GM12878 (cell line): ENCODE results near the gene RSAD2.

Experiments
- CEBPB ChIP-seq, 2 experiments: fragments of 150-350 bp in 1 of 2; IDR thresholded peaks; 2 replicates each; pipeline ENCODE4 v1.6.1; 2012 to 2014; ENCODE audit warnings: low read depth in 2 of 2, low read length in 2 of 2, borderline replicate concordance in 1 of 2, inconsistent platforms in 1 of 2
- CTCF ChIP-seq, 3 experiments: IDR thresholded peaks in 2 of 3; conservative IDR thresholded peaks in 1 of 3; 2 replicates each; pipeline ENCODE4 v1.5.1; 2011; ENCODE audit warnings: low read depth in 3 of 3, low read length in 3 of 3, mild to moderate bottlenecking in 3 of 3, control low read depth in 2 of 3, moderate library complexity in 2 of 3, inconsistent platforms in 1 of 3, mixed read lengths in 1 of 3; ENCODE audit not compliant: control insufficient read depth in 2 of 3, insufficient read depth in 1 of 3; ENCODE audit errors: extremely low read depth in 1 of 3
- EP300 ChIP-seq, 2 experiments: fragments of 150-350 bp in 1 of 2; IDR thresholded peaks; 2 replicates each; pipeline ENCODE4 v1.6.1; 2011 to 2012; ENCODE audit warnings: low read depth in 2 of 2, low read length in 2 of 2, borderline replicate concordance in 1 of 2, improper control_type of control experiment in 1 of 2, inconsistent platforms in 1 of 2; ENCODE audit not compliant: control insufficient read depth in 1 of 2
- MXI1 ChIP-seq: fragments of 150-350 bp; IDR thresholded peaks from 2 replicates; pipeline ENCODE4 v1.6.1; 2011; ENCODE audit warnings: low read depth, mild to moderate bottlenecking, inconsistent platforms, low read length, improper control_type of control experiment
- MYC ChIP-seq: IDR thresholded peaks from 2 replicates; pipeline ENCODE4 v1.6.1; 2011; ENCODE audit warnings: mild to moderate bottlenecking, low read length, moderate library complexity, inconsistent platforms; ENCODE audit not compliant: insufficient read depth, insufficient replicate concordance, insufficient read length, severe bottlenecking
- PBX3 ChIP-seq: IDR thresholded peaks from 2 replicates; pipeline ENCODE4 v1.6.1; 2011; ENCODE audit warnings: mild to moderate bottlenecking, low read depth, low read length, moderate library complexity; ENCODE audit not compliant: insufficient replicate concordance
- POLR2A ChIP-seq: IDR thresholded peaks from 2 replicates; pipeline ENCODE4 v1.6.1; 2011; ENCODE audit warnings: low read depth, mild to moderate bottlenecking, low read length
- POLR2AphosphoS5 ChIP-seq: IDR thresholded peaks from 2 replicates; pipeline ENCODE4 v1.6.1; 2011; ENCODE audit warnings: mild to moderate bottlenecking, low read length, inconsistent platforms
- SMC3 ChIP-seq: IDR thresholded peaks from 2 replicates; pipeline ENCODE4 v1.6.1; 2011; ENCODE audit warnings: low read length, improper control_type of control experiment, borderline replicate concordance
- TARDBP ChIP-seq: IDR thresholded peaks from 2 replicates; pipeline ENCODE4 v1.6.1; 2016; ENCODE audit warnings: borderline replicate concordance
- USF2 ChIP-seq: IDR thresholded peaks from 2 replicates; pipeline ENCODE4 v1.6.1; 2011; ENCODE audit warnings: low read depth, low read length, improper control_type of control experiment, borderline replicate concordance

- TF ChIP-seq CTCF (IDR thresholded peaks at IDR 0.05 in 2 of 3, conservative IDR thresholded peaks at IDR 0.05 in 1 of 3; ENCODE audit: control insufficient read depth in 2 of 3, extremely low read depth in 1 of 3, insufficient read depth in 1 of 3, low read depth in 3 of 3, low read length in 3 of 3): peak; percentile 49 to 53 (median 52); a peak in 5 of 6 replicates
- no peak for TF ChIP-seq PBX3
- TF ChIP-seq EP300 (IDR thresholded peaks at IDR 0.05; ENCODE audit: borderline replicate concordance in 1 of 2, control insufficient read depth in 1 of 2, low read depth in 2 of 2, low read length in 2 of 2): no peak
- TF ChIP-seq POLR2A: no peak
- no peak for TF ChIP-seq TARDBP
- TF ChIP-seq USF2: no peak
- no peak for TF ChIP-seq MYC
- TF ChIP-seq CEBPB (IDR thresholded peaks at IDR 0.05; ENCODE audit: borderline replicate concordance in 1 of 2, low read depth in 2 of 2, low read length in 2 of 2): no peak
- TF ChIP-seq MXI1: no peak
- 0 out of 2 replicates have a peak, but pooled peaks have one; percentile 20 for TF ChIP-seq SMC3
- TF ChIP-seq POLR2AphosphoS5: no peak
Measured at GRCh38 chr2:6866275-6866671, 11.3 kb upstream of the RSAD2 start.
